ENCODE results near the gene KCNK4. TPM values are rescaled to one million over a fixed set of nuclear protein-coding genes. Genes with fewer than 3 reads are reported as not detected.

Gene KCNK4
- total RNA-seq, 1 donor from 2014 or later, result 0.47 TPM

- H3K36me3 Mint-ChIP-seq (ENCODE audit: unreplicated experiment), result no peaks in the 10 kb centered on the region
- peaks cover 2% of the 10 kb centered on the region for H3K4me1 Mint-ChIP-seq (ENCODE audit: low read depth, unreplicated experiment)
- H3K4me3 Mint-ChIP-seq (ENCODE audit: unreplicated experiment), result peak overlapping the region; percentile 90
- H3K27ac Mint-ChIP-seq (ENCODE audit: unreplicated experiment), result peak overlapping the region; percentile 95
- peaks cover 16% of the 10 kb centered on the region for H3K9me3 Mint-ChIP-seq (ENCODE audit: unreplicated experiment)
- peaks cover 15% of the 10 kb centered on the region for H3K27me3 Mint-ChIP-seq (ENCODE audit: unreplicated experiment)
- peak; percentile 69 for DNase-seq
- TF ChIP-seq CTCF (IDR thresholded peaks at IDR 0.05; ENCODE audit: partially characterized antibody, unreplicated experiment), result no peak
These were observed 22.1 kb upstream of the KCNK4 start for GRCh38 chr11:64268893-64269539.

GRCh38 chr11:64269540-64270220, 21.4 kb upstream of the KCNK4 start:
- Mint-ChIP-seq H3K36me3 (ENCODE audit: unreplicated experiment) (no peaks in the 10 kb centered on the region), H3K4me1 (ENCODE audit: low read depth, unreplicated experiment) (peaks cover 2% of the 10 kb centered on the region), H3K9me3 (ENCODE audit: unreplicated experiment) (peaks cover 16% of the 10 kb centered on the region), H3K27ac (ENCODE audit: unreplicated experiment) (peak overlapping the region; percentile 98), H3K4me3 (ENCODE audit: unreplicated experiment) (peak overlapping the region; percentile 100), H3K27me3 (ENCODE audit: unreplicated experiment) (peaks cover 15% of the 10 kb centered on the region)
- no peak for TF ChIP-seq CTCF (IDR thresholded peaks at IDR 0.05; ENCODE audit: partially characterized antibody, unreplicated experiment)
- DNase-seq, result peak; percentile 97

- H3K4me1 Mint-ChIP-seq (ENCODE audit: low read depth, unreplicated experiment), result no peaks in the 10 kb centered on the region
- peaks cover 6% of the 10 kb centered on the region for H3K27me3 Mint-ChIP-seq (ENCODE audit: unreplicated experiment)
- TF ChIP-seq CTCF (IDR thresholded peaks at IDR 0.05; ENCODE audit: partially characterized antibody, unreplicated experiment), result no peak
- no peak overlapping the region for H3K4me3 Mint-ChIP-seq (ENCODE audit: unreplicated experiment)
- no peak for DNase-seq
- H3K27ac Mint-ChIP-seq (ENCODE audit: unreplicated experiment), result no peak overlapping the region
- peaks cover 7% of the 10 kb centered on the region for H3K9me3 Mint-ChIP-seq (ENCODE audit: unreplicated experiment)
- no peaks in the 10 kb centered on the region for H3K36me3 Mint-ChIP-seq (ENCODE audit: unreplicated experiment)
These were observed 15.9 kb upstream of the KCNK4 start for GRCh38 chr11:64275031-64275800.

- peaks cover 3% of the 10 kb centered on the region for H3K27me3 Mint-ChIP-seq (ENCODE audit: unreplicated experiment)
- peaks cover 2% of the 10 kb centered on the region for H3K9me3 Mint-ChIP-seq (ENCODE audit: unreplicated experiment)
- H3K36me3 Mint-ChIP-seq (ENCODE audit: unreplicated experiment), result no peaks in the 10 kb centered on the region
- H3K4me1 Mint-ChIP-seq (ENCODE audit: low read depth, unreplicated experiment), result no peaks in the 10 kb centered on the region
- H3K4me3 Mint-ChIP-seq (ENCODE audit: unreplicated experiment), result no peak overlapping the region
- DNase-seq, result no peak
- H3K27ac Mint-ChIP-seq (ENCODE audit: unreplicated experiment), result no peak overlapping the region
- no peak for TF ChIP-seq CTCF (IDR thresholded peaks at IDR 0.05; ENCODE audit: partially characterized antibody, unreplicated experiment)
These were observed 15.3 kb upstream of the KCNK4 start for GRCh38 chr11:64275841-64276240.
